ENCODE measurements around the gene ITPKB. TPM values are rescaled to one million over a fixed set of nuclear protein-coding genes. Genes with fewer than 3 reads are reported as not detected.
A peak's percentile ranks its signal among the peaks of the same experiment; 100 is the strongest.
"Not testable (repeated sequence)": the region's sequence is repeated elsewhere in the genome, so short reads cannot be mapped to it uniquely, and the experiment has no call there.

The ITPKB gene
- total RNA-seq, 1 donor from 2014 or later: 19.5 TPM

DNA sequence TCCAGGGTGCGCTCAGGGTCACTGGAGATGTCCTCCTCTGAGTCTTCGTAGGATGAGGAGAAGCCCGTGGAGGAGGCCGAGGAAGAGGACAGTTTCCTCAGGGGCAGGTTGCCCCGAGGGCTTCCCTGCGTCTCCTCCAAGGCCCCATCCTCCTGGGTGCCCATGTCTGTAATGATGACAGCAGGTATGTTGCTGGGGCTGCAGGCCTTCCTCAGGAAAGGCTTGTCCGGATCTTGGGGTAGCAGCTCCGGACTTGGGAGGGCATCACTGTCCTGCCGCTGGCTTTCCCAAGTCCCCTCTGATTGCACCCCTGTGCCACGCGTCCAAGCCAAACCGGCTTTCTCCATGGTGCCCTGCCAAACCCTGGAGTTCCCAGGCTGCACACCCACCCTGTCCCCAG, 3.5 kb downstream of the ITPKB start:
- no peak for DNase-seq
- intact Hi-C loops (cut with micrococcal nuclease): no loop called here
- ATAC-seq: no peak

DNA sequence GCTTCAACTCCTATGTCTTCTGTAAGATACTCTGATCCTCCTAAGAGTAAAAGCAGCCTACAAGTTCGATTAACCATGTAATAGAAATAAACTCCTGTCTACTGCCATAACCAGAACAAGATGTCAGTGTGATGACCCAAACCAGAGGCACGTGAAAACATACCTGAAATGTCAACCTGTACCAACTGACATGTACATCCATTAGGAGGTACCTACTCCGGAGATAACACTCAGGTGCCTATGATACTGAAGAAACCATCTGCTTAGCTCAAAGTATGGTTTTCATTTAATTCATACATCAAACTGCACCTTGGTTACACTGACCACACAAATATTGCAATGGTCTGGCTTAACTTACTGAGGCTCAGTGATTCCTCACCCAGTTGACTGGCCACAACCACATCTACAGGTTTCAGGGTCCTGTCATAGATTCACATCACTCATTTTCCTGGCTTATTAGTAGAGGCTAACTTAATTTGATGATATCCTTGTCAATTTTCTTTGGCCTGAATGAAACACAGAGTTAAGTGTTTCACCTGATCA, 4.4 kb downstream of the ITPKB start:
- no peak for ATAC-seq
- intact Hi-C loops (cut with micrococcal nuclease): no loop called here
- no peak for DNase-seq

DNA sequence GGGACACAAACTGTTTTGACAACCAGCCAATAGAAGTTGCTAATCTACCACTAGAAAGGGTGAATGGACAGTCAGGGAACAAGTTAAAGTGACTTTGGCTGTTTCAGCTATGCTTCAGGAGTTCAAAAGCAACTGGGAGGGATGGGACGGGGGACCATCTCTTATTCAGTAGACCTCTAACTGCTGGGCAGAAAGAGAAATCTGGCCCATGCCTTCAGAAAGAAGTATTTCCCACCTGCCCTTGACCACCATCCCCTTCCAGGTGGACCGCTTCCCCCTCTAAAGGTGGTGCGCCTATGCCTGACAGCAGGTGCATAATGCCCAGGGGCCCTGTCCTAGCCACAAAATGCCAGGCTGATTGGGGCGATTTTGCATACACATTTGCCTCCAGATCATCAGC, 5.2 kb downstream of the ITPKB start:
- DNase-seq (no peak), ATAC-seq (no peak)
- intact Hi-C loops (cut with micrococcal nuclease): no loop called here

DNA sequence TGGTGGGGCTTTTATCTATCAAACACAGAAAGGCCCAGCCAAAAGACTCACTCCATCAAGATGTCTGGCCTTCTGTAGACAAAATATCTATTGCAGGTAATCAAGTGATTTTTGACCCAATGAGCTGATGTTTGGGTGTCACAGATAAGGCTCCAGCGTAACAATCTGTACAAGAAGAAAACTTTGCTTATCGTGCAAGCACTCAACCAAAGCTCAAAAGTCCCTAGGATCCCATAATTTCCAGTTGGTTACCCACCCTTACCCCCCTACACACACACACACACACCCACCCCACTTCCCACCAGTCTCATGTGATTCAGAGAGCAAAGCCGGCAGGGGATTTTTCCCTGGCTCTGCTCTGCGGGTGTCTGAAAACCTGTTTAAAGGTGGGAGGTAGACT, 5.8 kb downstream of the ITPKB start:
- DNase-seq: no peak
- no peak for ATAC-seq
- intact Hi-C loops (cut with micrococcal nuclease): no loop called here

DNA sequence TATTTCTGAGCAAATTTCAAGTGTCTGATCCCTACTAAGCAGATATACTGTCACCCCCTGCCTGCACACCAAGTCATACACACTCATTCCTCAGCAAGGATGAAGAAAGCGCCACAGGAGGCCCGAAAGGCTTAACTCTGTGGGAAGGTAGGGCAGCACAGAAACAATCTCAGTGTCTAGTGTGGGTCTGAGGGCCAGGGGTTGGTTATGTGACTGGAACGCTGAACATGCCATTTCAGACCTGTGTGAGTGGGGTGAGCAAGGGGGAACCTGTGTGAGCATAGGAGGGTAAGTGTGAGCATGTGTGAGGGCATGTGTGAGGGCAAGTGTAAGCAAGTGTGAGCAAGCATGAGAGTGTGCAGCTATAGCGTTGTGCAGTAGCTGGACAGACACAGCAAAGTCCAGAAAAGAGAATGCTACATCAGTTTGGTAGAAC, 6.2 kb downstream of the ITPKB start:
- intact Hi-C loops (cut with micrococcal nuclease): no loop called here
- DNase-seq: no peak
- no peak for ATAC-seq

DNA sequence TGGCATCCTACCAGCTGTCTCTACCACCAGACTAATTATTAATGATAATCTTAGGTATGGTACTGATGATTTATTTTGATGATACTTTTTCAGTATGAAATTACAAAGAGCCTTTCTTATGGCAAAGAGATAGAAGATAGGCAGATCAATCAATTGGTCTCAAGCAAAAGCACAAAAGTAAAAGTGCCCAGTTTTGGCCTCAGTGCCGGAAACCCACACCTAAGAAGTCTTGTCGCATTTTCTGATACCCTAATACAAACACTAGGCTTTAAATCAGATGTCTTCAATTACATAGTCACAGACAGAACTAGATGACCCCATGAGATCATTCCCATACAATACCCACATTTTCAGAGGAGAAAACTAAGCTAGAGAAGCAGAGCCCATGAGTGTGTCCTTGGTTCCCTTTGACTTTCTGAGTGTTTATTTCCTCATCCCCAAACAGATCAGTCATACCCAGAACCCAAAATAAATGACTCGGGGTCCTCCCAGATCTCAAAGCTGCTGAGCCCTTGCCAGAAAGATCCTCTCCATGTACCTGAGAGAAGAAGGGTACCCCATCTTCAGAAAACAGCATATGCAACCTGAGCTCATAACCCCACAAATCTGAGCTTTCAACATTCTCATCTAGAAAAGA, 7.7 kb downstream of the ITPKB start:
- no peak for DNase-seq
- ATAC-seq: no peak
- intact Hi-C loops (cut with micrococcal nuclease): no loop called here

DNA sequence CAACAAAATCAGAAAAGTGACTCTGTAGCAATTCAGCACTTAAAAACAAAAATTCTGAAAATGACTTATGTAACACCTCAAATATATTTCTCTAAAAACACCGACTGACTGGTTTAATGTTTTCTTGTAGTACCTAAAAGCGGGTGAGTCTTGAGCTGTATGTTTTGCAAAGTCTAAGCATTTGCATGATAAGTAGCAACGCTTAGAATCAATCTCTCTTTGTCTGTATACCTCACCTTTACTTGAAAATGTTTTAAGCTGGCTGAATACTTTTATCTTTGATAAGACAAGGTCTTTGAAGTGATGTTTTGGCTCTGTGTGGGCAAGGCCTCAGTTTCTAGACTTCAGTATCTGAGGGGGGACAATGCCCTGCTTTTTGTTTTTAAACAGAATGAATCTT, 8.2 kb downstream of the ITPKB start:
- intact Hi-C loops (cut with micrococcal nuclease): no loop called here
- DNase-seq (no peak), ATAC-seq (no peak)

DNA sequence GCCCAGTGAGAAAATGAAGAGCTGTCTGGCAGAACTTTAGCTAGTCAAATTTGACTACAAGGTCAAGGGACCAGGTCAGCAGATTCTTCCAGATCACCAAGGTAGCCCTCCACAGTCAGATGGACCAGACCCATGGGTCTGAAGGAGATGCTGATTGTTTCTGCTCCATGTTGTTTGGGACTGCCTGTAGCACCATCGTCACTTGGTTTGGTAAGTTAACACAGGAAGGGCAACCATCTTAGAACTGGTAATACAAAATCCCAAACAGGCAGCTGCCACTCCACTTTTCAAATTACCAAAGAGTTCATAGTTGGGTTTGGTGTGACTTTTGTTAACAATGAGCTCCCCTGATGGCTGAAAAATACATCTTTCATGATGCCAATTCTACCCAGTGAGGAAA, 9.0 kb downstream of the ITPKB start:
- no peak for ATAC-seq
- intact Hi-C loops (cut with micrococcal nuclease): no loop called here
- no peak for DNase-seq

DNA sequence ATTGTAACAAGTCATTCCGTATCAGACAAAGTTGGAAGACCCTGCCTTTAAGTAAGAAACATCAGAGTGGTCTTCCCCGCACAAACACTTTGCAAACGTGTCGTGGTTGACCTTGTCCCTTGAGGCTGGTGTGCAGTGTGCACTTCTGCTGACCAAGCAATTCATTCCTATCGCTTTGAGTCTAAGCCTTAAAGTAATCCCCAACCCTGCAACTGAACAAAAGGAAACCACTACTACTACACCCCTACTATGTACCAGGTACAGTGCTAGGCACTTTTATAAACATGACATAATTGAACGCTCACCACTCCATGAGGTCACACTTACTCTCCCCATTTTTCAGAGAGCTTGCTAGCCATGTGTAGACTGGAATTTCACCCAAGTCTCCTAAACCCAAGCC, 10.6 kb downstream of the ITPKB start:
- DNase-seq: no peak
- intact Hi-C loops (cut with micrococcal nuclease): no loop called here
- ATAC-seq: no peak

DNA sequence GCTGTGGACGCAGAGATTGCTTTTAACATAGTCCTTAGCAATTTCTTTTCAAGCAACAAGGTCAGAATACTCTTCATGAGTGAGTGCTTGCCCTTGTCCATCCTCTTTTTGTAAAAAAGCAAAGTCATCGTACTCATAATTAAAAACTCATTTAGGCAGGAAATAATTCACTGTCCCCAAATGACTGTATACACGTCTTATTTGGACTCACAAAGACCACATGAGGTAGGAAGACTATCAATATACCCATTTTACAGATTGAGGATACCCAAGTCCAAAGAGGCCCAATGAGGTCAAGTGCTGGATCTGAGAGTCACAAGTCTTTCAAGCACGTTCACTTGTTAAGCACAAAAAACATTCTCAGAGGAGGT, 13.2 kb downstream of the ITPKB start:
- intact Hi-C loops (cut with micrococcal nuclease): no loop called here
- DNase-seq (no peak), ATAC-seq (no peak)

DNA sequence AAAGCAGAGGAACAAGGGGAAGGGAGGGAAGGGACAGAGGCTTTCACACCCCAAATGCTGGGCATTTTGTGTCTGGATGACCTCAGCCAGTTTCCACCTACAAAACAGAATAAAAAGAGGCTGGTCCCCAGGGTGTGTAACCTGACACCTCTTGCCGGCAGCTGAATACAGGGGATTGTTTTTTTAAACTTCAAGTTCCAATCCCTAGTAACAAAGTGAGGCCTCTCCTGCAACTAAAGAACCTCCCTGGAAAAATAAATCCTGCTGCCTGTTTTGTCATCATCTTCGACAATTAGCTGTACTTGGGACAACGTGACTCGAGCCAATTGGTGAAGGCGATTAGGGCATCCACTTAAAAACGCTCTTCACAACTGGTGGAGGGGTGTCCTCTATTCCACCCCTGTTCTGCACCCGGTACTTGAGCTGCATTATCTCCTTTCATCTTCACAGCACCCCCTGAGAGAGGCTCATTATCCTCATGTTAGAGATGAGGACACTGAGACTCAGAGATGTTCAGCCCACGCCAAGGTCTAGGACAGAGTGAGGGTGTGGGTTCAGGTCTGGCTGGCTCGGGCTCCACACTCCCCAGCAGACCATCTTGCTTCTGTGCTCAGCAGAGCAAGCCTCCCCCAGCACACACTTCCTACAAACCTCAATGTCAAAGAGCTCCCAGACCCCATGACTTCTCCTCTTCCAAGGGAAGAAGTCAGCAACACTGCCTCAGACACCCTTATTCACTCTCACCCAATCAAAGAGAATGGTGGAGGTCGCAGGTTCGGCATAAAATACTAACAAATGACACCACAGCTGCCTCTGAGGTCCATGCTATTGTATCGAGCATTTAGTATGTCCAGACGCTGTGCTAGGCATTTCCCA, 15.2 kb downstream of the ITPKB start:
- ATAC-seq: peak; percentile 63
- DNase-seq: no peak
- intact Hi-C loops (cut with micrococcal nuclease): no loop called here

DNA sequence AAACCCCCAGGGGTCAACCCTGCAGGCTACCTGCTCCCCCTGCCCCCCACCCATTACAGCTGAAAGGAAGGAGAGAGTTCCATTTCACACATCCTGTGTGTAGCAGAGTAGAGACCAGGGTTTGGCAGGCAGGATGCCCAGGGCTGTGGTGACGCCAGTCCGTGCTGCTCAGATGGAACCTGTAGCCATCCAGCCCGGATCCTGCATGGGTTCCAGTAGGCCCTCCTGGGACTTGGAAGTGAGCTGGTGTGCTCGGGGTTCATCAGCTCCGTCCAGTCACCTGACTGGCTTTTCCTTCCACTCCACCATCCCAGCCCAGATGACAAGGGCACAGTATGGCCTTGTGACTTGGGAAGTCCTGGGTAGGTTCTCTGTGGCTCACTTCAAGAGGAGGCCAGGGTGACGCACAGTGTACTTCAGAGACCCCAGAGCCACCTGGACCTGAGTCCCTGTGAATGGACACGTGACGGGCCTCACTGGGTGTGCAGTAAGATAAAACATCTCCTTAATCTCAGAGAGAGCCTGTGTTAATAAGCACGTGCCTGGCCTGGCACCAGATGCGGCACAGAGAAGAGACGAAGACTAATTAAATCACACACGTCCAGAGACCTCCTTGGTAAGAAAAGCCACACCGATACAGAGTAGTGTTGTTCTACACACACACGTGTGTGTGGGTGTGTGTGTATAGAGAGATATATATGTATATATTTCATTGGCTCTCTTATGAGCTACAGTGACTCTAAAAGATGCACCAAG, 16.0 kb downstream of the ITPKB start:
- intact Hi-C loops (cut with micrococcal nuclease): no loop called here
- DNase-seq (no peak), ATAC-seq (no peak)

DNA sequence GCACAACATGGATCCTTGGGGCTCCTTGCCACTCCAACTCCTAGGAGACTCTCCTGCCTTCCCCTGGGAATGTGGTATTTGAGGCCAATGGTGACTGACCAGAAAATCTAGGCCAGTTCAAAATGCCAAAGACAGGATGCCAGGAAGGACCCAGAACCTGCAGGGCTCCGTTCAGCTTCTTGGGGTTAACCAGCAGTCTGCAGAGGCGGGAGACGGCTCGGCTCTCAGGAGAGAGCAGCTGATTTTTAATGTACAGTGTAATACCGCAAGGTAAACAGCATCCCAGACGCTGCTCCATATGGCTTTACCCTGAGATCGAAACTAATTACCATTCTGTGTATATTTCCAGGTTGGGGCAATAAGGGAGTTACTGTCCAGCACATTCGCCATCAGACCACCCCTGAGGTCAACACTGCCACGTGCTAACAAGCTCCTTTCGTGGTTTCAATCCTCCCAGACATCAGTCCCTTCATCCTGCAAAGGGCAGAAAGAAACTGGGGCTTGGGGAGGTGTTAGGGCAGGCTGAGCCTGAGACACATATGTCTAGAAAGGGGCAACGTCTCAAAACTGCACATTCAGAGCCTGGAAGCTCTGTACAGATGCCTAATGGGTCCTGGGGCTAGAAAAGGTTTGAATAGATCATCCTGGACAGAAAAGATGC, 16.7 kb downstream of the ITPKB start:
- ATAC-seq (no peak), DNase-seq (no peak)
- intact Hi-C loops (cut with micrococcal nuclease): no loop called here

DNA sequence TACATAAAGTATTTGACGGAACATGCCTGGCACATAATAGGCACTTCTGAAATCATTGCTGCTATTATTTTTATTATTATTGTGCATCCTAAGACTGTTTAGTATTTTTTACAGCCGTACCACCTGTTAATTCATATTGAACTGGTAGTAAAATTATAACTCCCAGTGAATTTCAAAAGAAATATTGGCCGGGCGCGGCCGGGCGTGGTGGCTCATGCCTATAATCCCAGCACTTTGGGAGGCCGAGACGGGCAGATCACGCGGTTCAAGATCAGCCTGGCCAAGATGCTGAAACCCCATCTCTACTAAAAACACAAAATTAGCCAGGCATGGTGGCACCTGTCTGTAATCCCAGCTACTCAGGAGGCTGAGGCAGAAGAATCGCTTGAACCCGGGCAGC, 18.5 kb downstream of the ITPKB start:
- intact Hi-C loops (cut with micrococcal nuclease); DNase-seq; ATAC-seq: not testable (repeated sequence)

DNA sequence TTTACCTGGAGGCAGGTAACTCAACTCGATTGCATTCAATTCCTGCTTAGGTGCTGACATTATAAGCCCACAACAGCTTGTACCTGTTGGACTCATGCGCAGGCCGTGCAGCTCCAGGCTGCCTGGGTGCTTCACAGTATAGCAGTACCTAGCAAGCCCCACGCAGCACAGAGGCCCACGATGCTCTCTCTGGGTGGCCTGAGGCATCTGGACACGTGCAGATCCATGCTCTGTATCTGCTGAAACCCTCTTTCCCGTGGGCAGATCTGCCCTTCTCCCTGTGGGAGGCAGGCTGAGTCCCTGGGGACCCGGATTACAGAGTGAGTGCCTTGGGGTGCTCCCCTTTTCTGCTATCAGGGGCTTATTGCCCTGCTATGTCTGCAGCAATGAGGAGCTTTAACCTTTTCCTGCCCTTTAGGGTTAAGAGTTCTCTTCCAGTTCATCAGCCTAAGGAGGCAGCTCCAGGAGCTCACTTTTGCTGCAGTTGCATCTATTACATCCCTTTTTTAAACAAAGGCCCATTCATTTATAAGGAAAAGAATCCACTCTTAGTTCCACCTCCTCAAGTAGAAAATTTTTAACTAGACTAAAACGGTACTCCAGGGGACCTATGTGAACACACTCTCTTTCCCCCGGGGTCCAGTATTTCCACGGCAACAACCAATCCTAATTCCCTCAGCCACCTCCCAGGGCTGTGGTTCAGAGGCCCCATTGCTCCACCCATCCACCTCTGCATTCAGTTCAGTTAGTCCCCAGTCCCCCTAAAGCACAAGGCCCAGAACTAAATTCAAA, 19.3 kb downstream of the ITPKB start:
- intact Hi-C loops (cut with micrococcal nuclease): no loop called here
- DNase-seq: no peak
- ATAC-seq: no peak

DNA sequence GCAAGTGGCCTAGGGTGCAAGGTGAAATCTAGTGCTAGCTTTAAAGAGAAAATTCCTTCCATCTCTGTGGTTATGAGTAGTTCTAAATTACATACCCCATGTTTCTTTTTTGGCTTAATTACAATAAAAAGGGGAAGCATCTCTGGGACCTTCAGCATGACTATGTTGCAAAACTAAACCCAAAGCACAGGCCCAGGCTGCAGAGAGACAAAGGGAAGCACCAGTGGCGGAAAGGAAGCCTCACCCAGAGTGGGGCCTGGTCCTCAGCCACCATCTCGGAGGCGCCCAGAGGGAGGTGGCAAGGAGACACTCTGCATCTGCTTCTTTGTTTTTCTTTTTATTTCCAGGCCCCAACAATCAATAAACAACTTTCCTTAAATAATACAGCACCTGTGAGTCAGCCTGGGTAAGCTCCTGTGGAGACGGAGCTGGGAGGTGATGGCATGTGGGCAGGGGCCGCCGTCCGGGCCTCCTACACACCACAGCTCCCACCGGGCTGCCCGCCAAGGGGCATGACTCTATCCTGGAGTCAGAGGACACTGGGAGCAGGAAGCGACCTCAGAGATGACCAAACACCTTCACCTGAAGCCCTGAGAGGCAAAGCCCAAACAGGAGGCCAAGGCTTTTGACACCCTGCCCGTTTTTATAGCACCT, 21.7 kb downstream of the ITPKB start:
- intact Hi-C loops (cut with micrococcal nuclease): no loop called here
- DNase-seq: no peak
- ATAC-seq: peak; percentile 72

DNA sequence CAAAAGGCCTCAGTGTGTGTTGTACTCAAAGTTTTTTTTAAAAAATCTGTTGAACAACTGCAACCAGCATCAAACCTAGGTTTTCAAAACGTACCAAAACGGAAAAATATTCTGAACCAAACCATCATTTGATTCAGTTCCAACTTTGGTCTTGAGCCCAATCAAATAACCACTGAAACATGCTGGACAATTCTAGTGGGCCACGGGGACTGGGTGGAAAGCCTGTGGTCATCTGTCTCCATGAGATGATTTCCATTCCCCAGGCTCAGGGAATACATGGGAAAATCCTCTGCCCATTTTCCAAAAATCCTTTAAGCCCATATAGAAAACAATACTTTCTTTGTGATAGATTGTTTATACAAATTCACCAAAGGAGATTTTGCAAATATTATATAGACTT, 22.5 kb downstream of the ITPKB start:
- DNase-seq (no peak), ATAC-seq (no peak)
- intact Hi-C loops (cut with micrococcal nuclease): no loop called here

DNA sequence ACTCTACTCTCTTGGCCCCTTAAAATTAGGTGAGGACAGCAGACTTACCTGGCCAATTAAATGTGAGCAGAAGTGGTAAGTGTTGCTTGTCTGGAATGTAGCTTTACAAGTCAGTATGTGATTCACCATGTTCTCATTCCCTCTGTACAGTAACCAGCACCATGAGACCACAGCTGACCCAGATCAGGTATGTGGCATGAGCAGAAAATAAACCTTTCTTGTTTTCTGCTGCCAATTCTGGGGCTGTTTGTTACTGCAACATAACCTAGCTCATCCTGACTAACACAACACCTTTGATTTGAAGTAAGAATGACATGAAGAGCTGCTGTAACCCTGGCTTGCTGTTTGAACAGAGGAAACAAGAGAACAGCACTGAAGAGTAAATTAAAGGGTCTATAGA, 24.9 kb downstream of the ITPKB start:
- ATAC-seq (no peak), DNase-seq (no peak)
- intact Hi-C loops (cut with micrococcal nuclease): no loop called here

All from left ventricle myocardium superior (tissue), 1 donor.